Endodermal cell (in vitro differentiated cells): ENCODE results near the gene MSH3. TPM values are rescaled to one million over a fixed set of nuclear protein-coding genes. Genes with fewer than 3 reads are reported as not detected.

Experiments used
- DNase-seq: peaks from one replicate; pipeline ENCODE4 v3.0.0-alpha.2; 2017
- H3K27ac ChIP-seq: 2 replicates; pipeline ENCODE4 v1.5.1; 2013; ENCODE audit warnings: mild to moderate bottlenecking, low read depth, low read length, moderate library complexity
- H3K27me3 ChIP-seq: 2 replicates; pipeline ENCODE4 v1.6.1; 2013; ENCODE audit warnings: mild to moderate bottlenecking, low read length, moderate library complexity; ENCODE audit not compliant: insufficient read depth, control insufficient read depth, poor library complexity, severe bottlenecking
- H3K36me3 ChIP-seq: 2 replicates; pipeline ENCODE4 v1.7.0; 2013; ENCODE audit warnings: mild to moderate bottlenecking, low read length, moderate library complexity; ENCODE audit not compliant: control insufficient read depth, insufficient read depth
- H3K4me1 ChIP-seq: one replicate; pipeline ENCODE4 v1.7.0; 2013; ENCODE audit warnings: low read length; ENCODE audit not compliant: control insufficient read depth, insufficient read depth
- H3K4me3 ChIP-seq: 2 replicates; pipeline ENCODE4 v1.5.1; 2013; ENCODE audit warnings: mild to moderate bottlenecking, low read length, moderate library complexity
- H3K9ac ChIP-seq: 2 replicates; pipeline ENCODE4 v1.6.1; 2013; ENCODE audit warnings: mild to moderate bottlenecking, low read length, moderate library complexity; ENCODE audit not compliant: poor library complexity, severe bottlenecking; ENCODE audit errors: extremely low read depth
- H3K9me3 ChIP-seq: 2 replicates; pipeline ENCODE4 v1.6.1; 2013; ENCODE audit warnings: mild to moderate bottlenecking, low read length, moderate library complexity; ENCODE audit not compliant: control insufficient read depth
- H3K27ac Mint-ChIP-seq: 2 replicates; pipeline ENCODE4 v1.8.0; 2020; ENCODE audit warnings: mixed read lengths
- H3K27me3 Mint-ChIP-seq: 2 replicates; pipeline ENCODE4 v1.8.0; 2021; ENCODE audit warnings: mild to moderate bottlenecking, mixed read lengths; ENCODE audit not compliant: insufficient read depth
- H3K36me3 Mint-ChIP-seq: 2 replicates; pipeline ENCODE4 v1.8.0; 2020; ENCODE audit warnings: low read depth, mixed read lengths
- H3K4me1 Mint-ChIP-seq: 2 replicates; pipeline ENCODE4 v1.8.0; 2020; ENCODE audit warnings: mixed read lengths
- H3K4me3 Mint-ChIP-seq: 2 replicates; pipeline ENCODE4 v1.8.0; 2020; ENCODE audit warnings: mild to moderate bottlenecking, moderate library complexity, mixed read lengths
- H3K9me3 Mint-ChIP-seq: 2 replicates; pipeline ENCODE4 v1.8.0; 2020; ENCODE audit warnings: mild to moderate bottlenecking, mixed read lengths
- WGBS, 2 experiments: methylation state at CpG; one replicate each; pipeline versions ENCODE4 v1.1.5 to v1.1.7; 2013; ENCODE audit warnings: missing lambda C conversion rate in 2 of 2, mixed read lengths in 1 of 2; ENCODE audit not compliant: insufficient coverage in 1 of 2, insufficient read length in 1 of 2; 5-methylcytosine and 5-hydroxymethylcytosine counted together
- total RNA-seq, 2 donors: library from RNA; stranded (reverse); fragmentation: NEBNext Ultra II Directional in 1 of 2; extraction: Animal tissue kit (Norgen Biotek cat#: 25700) in 1 of 2; gene quantifications; 2 replicates in 1 of 2; 3 replicates in 1 of 2; pipeline ENCODE4 v1.2.1, GENCODE V29; 2021
- TF ChIP-seq, protein P1 (sequence below): fragments of 200-600 bp; sonication (generic); conservative IDR thresholded peaks from 2 replicates; pipeline ENCODE4 v1.5.0; 2021; ENCODE audit warnings: antibody characterized with exemption, mild to moderate bottlenecking

MSH3 gene
- total RNA-seq, 2 donors from 2014 or later: 17.3 to 25.2 TPM

GRCh38 chr5:80799041-80799440 is 144.6 kb downstream of the MSH3 start:
- DNase-seq: no peak
- Histone ChIP-seq H3K4me3 (no peak overlapping the region), H3K4me1 (no peaks in the 10 kb centered on the region), H3K9me3 (no peaks in the 10 kb centered on the region), H3K36me3 (peaks cover 17% of the 10 kb centered on the region), H3K27me3 (no peaks in the 10 kb centered on the region), H3K27ac (no peak overlapping the region), H3K9ac (no peak overlapping the region)
- Mint-ChIP-seq H3K9me3 (no peaks in the 10 kb centered on the region), H3K27ac (no peak overlapping the region), H3K4me3 (no peak overlapping the region), H3K36me3 (peaks cover 19% of the 10 kb centered on the region), H3K27me3 (no peaks in the 10 kb centered on the region), H3K4me1 (peaks cover 12% of the 10 kb centered on the region)
- TF ChIP-seq, protein P1, sequence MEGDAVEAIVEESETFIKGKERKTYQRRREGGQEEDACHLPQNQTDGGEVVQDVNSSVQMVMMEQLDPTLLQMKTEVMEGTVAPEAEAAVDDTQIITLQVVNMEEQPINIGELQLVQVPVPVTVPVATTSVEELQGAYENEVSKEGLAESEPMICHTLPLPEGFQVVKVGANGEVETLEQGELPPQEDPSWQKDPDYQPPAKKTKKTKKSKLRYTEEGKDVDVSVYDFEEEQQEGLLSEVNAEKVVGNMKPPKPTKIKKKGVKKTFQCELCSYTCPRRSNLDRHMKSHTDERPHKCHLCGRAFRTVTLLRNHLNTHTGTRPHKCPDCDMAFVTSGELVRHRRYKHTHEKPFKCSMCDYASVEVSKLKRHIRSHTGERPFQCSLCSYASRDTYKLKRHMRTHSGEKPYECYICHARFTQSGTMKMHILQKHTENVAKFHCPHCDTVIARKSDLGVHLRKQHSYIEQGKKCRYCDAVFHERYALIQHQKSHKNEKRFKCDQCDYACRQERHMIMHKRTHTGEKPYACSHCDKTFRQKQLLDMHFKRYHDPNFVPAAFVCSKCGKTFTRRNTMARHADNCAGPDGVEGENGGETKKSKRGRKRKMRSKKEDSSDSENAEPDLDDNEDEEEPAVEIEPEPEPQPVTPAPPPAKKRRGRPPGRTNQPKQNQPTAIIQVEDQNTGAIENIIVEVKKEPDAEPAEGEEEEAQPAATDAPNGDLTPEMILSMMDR: no peak
- 86 to 95% methylated on average over 4 of the region's 4 CpGs for WGBS, 2 experiments

GRCh38 chr5:80799573-80799972 is 145.1 kb downstream of the MSH3 start:
- Mint-ChIP-seq H3K27me3 (no peaks in the 10 kb centered on the region), H3K4me1 (peaks cover 12% of the 10 kb centered on the region), H3K4me3 (no peak overlapping the region), H3K36me3 (peaks cover 19% of the 10 kb centered on the region), H3K9me3 (no peaks in the 10 kb centered on the region), H3K27ac (no peak overlapping the region)
- H3K9ac ChIP-seq: no peak overlapping the region
- no peaks in the 10 kb centered on the region for H3K27me3 ChIP-seq
- peaks cover 17% of the 10 kb centered on the region for H3K36me3 ChIP-seq
- H3K9me3 ChIP-seq: no peaks in the 10 kb centered on the region
- TF ChIP-seq, protein P1: no peak
- H3K4me3 ChIP-seq: no peak overlapping the region
- WGBS, 2 experiments: 90 to 100% methylated on average over 2 of the region's 2 CpGs
- H3K4me1 ChIP-seq: no peaks in the 10 kb centered on the region
- no peak overlapping the region for H3K27ac ChIP-seq
- DNase-seq: no peak

- TF ChIP-seq, protein P1: peak; percentile 13
- Mint-ChIP-seq H3K4me1 (no peaks in the 10 kb centered on the region), H3K36me3 (peaks cover 15% of the 10 kb centered on the region), H3K27me3 (no peaks in the 10 kb centered on the region), H3K4me3 (no peak overlapping the region), H3K27ac (peak overlapping the region; percentile 55), H3K9me3 (no peaks in the 10 kb centered on the region)
- Histone ChIP-seq H3K9me3 (no peaks in the 10 kb centered on the region), H3K4me1 (no peaks in the 10 kb centered on the region), H3K36me3 (peaks cover 11% of the 10 kb centered on the region), H3K9ac (no peak overlapping the region), H3K27me3 (no peaks in the 10 kb centered on the region), H3K4me3 (no peak overlapping the region), H3K27ac (no peak overlapping the region)
- DNase-seq: no peak
- 90 to 100% methylated on average over 1 of the region's 1 CpG for WGBS, 2 experiments
Measured at GRCh38 chr5:80804332-80804731, 149.9 kb downstream of the MSH3 start.
